DMS114 treated with DMSO at 0.1 percent for 48 hours (cell line): Measurements from ENCODE around the gene CERS4.

Experiments used
- DNase-seq: peaks from one replicate; lab custom pipeline; 2025; ENCODE audit not compliant: unreplicated experiment; lab: John Stamatoyannopoulos, UW

The CERS4 gene

GRCh38 chr19:8311461-8312260, 102.5 kb downstream of the CERS4 start:
- DNase-seq = no peak
